Measurements from ENCODE around the gene ZCCHC7.
"Not testable (repeated sequence)": the region's sequence is repeated elsewhere in the genome, so short reads cannot be mapped to it uniquely, and the experiment has no call there.

Gene ZCCHC7

GRCh38 chr9:37121881-37122280, 1.5 kb downstream of the ZCCHC7 start:
- DNase-seq (ENCODE audit: low read depth): no peak

- no peak for DNase-seq (ENCODE audit: low read depth)
Measured at GRCh38 chr9:37126214-37126788, 5.9 kb downstream of the ZCCHC7 start.

GRCh38 chr9:37127018-37127417, 6.6 kb downstream of the ZCCHC7 start:
- DNase-seq (ENCODE audit: low read depth): no peak

GRCh38 chr9:37128051-37128450, 7.7 kb downstream of the ZCCHC7 start:
- no peak for DNase-seq (ENCODE audit: low read depth)

- DNase-seq (ENCODE audit: low read depth): no peak
Measured at GRCh38 chr9:37134166-37134565, 13.8 kb downstream of the ZCCHC7 start.

- no peak for DNase-seq (ENCODE audit: low read depth)
Measured at GRCh38 chr9:37141015-37141414, 20.6 kb downstream of the ZCCHC7 start.

- peak; percentile 71 for DNase-seq (ENCODE audit: low read depth)
Measured at GRCh38 chr9:37144762-37145161, 24.4 kb downstream of the ZCCHC7 start.

GRCh38 chr9:37146410-37146809, 26.0 kb downstream of the ZCCHC7 start:
- no peak for DNase-seq (ENCODE audit: low read depth)

- no peak for DNase-seq (ENCODE audit: low read depth)
Measured at GRCh38 chr9:37148181-37148580, 27.8 kb downstream of the ZCCHC7 start.

GRCh38 chr9:37149666-37150308, 29.4 kb downstream of the ZCCHC7 start:
- DNase-seq (ENCODE audit: low read depth): no peak

GRCh38 chr9:37150415-37150814, 30.0 kb downstream of the ZCCHC7 start:
- no peak for DNase-seq (ENCODE audit: low read depth)

GRCh38 chr9:37151812-37152211, 31.4 kb downstream of the ZCCHC7 start:
- no peak for DNase-seq (ENCODE audit: low read depth)

GRCh38 chr9:37152365-37152764, 32.0 kb downstream of the ZCCHC7 start:
- no peak for DNase-seq (ENCODE audit: low read depth)

- no peak for DNase-seq (ENCODE audit: low read depth)
Measured at GRCh38 chr9:37155601-37156000, 35.2 kb downstream of the ZCCHC7 start.

GRCh38 chr9:37156205-37156604, 35.8 kb downstream of the ZCCHC7 start:
- no peak for DNase-seq (ENCODE audit: low read depth)

GRCh38 chr9:37156781-37157356, 36.5 kb downstream of the ZCCHC7 start:
- peak; percentile 69 for DNase-seq (ENCODE audit: low read depth)

GRCh38 chr9:37157726-37158377, 37.5 kb downstream of the ZCCHC7 start:
- DNase-seq (ENCODE audit: low read depth): no peak

GRCh38 chr9:37163299-37163698, 42.9 kb downstream of the ZCCHC7 start:
- DNase-seq (ENCODE audit: low read depth): no peak

GRCh38 chr9:37164335-37164734, 44.0 kb downstream of the ZCCHC7 start:
- not testable (repeated sequence) for DNase-seq (ENCODE audit: low read depth)

GRCh38 chr9:37165644-37166043, 45.3 kb downstream of the ZCCHC7 start:
- no peak for DNase-seq (ENCODE audit: low read depth)

GRCh38 chr9:37167456-37168047, 47.2 kb downstream of the ZCCHC7 start:
- DNase-seq (ENCODE audit: low read depth): no peak

- DNase-seq (ENCODE audit: low read depth): no peak
Measured at GRCh38 chr9:37172557-37172956, 52.2 kb downstream of the ZCCHC7 start.

- DNase-seq (ENCODE audit: low read depth): peak; percentile 33
Measured at GRCh38 chr9:37174247-37174646, 53.9 kb downstream of the ZCCHC7 start.
